Endodermal cell (in vitro differentiated cells): Measurements from ENCODE around the gene DPYSL3. TPM values are rescaled to one million over a fixed set of nuclear protein-coding genes. Genes with fewer than 3 reads are reported as not detected.

ENCODE experiments used
- DNase-seq: peaks from one replicate; pipeline ENCODE4 v3.0.0-alpha.2; 2017
- H3K27ac ChIP-seq: 2 replicates; pipeline ENCODE4 v1.5.1; 2013; ENCODE audit warnings: mild to moderate bottlenecking, low read depth, low read length, moderate library complexity
- H3K27me3 ChIP-seq: 2 replicates; pipeline ENCODE4 v1.6.1; 2013; ENCODE audit warnings: mild to moderate bottlenecking, low read length, moderate library complexity; ENCODE audit not compliant: insufficient read depth, control insufficient read depth, poor library complexity, severe bottlenecking
- H3K36me3 ChIP-seq: 2 replicates; pipeline ENCODE4 v1.7.0; 2013; ENCODE audit warnings: mild to moderate bottlenecking, low read length, moderate library complexity; ENCODE audit not compliant: control insufficient read depth, insufficient read depth
- H3K4me1 ChIP-seq: one replicate; pipeline ENCODE4 v1.7.0; 2013; ENCODE audit warnings: low read length; ENCODE audit not compliant: control insufficient read depth, insufficient read depth
- H3K4me3 ChIP-seq: 2 replicates; pipeline ENCODE4 v1.5.1; 2013; ENCODE audit warnings: mild to moderate bottlenecking, low read length, moderate library complexity
- H3K9ac ChIP-seq: 2 replicates; pipeline ENCODE4 v1.6.1; 2013; ENCODE audit warnings: mild to moderate bottlenecking, low read length, moderate library complexity; ENCODE audit not compliant: poor library complexity, severe bottlenecking; ENCODE audit errors: extremely low read depth
- H3K9me3 ChIP-seq: 2 replicates; pipeline ENCODE4 v1.6.1; 2013; ENCODE audit warnings: mild to moderate bottlenecking, low read length, moderate library complexity; ENCODE audit not compliant: control insufficient read depth
- H3K27ac Mint-ChIP-seq: 2 replicates; pipeline ENCODE4 v1.8.0; 2020; ENCODE audit warnings: mixed read lengths
- H3K27me3 Mint-ChIP-seq: 2 replicates; pipeline ENCODE4 v1.8.0; 2021; ENCODE audit warnings: mild to moderate bottlenecking, mixed read lengths; ENCODE audit not compliant: insufficient read depth
- H3K36me3 Mint-ChIP-seq: 2 replicates; pipeline ENCODE4 v1.8.0; 2020; ENCODE audit warnings: low read depth, mixed read lengths
- H3K4me1 Mint-ChIP-seq: 2 replicates; pipeline ENCODE4 v1.8.0; 2020; ENCODE audit warnings: mixed read lengths
- H3K4me3 Mint-ChIP-seq: 2 replicates; pipeline ENCODE4 v1.8.0; 2020; ENCODE audit warnings: mild to moderate bottlenecking, moderate library complexity, mixed read lengths
- H3K9me3 Mint-ChIP-seq: 2 replicates; pipeline ENCODE4 v1.8.0; 2020; ENCODE audit warnings: mild to moderate bottlenecking, mixed read lengths
- WGBS, 2 experiments: methylation state at CpG; one replicate each; pipeline versions ENCODE4 v1.1.5 to v1.1.7; 2013; ENCODE audit warnings: missing lambda C conversion rate in 2 of 2, mixed read lengths in 1 of 2; ENCODE audit not compliant: insufficient coverage in 1 of 2, insufficient read length in 1 of 2; 5-methylcytosine and 5-hydroxymethylcytosine counted together
- total RNA-seq, 2 donors: library from RNA; stranded (reverse); fragmentation: NEBNext Ultra II Directional in 1 of 2; extraction: Animal tissue kit (Norgen Biotek cat#: 25700) in 1 of 2; gene quantifications; 2 replicates in 1 of 2; 3 replicates in 1 of 2; pipeline ENCODE4 v1.2.1, GENCODE V29; 2021
- TF ChIP-seq, protein P1 (sequence below): fragments of 200-600 bp; sonication (generic); conservative IDR thresholded peaks from 2 replicates; pipeline ENCODE4 v1.5.0; 2021; ENCODE audit warnings: antibody characterized with exemption, mild to moderate bottlenecking

The DPYSL3 gene
- total RNA-seq, 2 donors from 2014 or later: 76.3 to 98.6 TPM

DNA sequence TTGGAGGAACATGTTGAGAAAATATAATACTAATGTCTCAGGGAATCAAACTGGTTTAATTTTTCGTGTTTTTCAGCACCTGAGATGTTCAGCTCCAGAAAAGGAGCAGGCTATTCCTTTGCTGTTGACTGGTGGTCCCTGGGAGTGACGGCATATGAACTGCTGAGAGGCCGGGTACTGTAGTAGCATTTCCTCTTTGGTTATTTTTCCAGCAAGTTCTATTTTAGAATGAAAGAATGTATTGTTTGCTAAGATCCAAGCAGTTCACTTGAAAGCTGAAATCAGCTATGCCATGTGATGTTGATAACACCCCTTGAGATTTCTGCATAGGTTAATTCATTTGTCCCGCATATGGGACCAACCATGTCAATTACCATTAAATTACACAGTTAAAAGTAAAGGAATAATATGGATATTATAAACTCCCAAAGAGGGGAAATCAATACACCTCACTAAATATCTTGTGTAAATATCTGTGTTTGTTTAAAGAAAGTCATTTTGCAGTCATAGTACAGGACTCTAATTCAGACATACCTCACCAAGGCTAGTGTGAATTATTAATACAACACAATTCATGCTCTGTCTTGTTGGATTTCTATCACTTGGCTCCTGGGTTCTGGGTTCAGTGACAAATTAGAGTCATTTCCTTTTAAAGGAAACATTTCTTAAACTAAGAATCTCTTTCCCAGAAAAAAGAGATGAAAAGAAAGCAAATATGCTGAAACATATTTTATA is 148.3 kb downstream of the DPYSL3 start:
- Mint-ChIP-seq H3K9me3 (no peaks in the 10 kb centered on the region), H3K4me1 (peaks cover 14% of the 10 kb centered on the region), H3K27me3 (no peaks in the 10 kb centered on the region), H3K27ac (no peak overlapping the region), H3K36me3 (peaks cover 3% of the 10 kb centered on the region), H3K4me3 (no peak overlapping the region)
- Histone ChIP-seq H3K27me3 (no peaks in the 10 kb centered on the region), H3K9me3 (peaks cover 6% of the 10 kb centered on the region), H3K9ac (no peak overlapping the region), H3K27ac (no peak overlapping the region), H3K36me3 (no peaks in the 10 kb centered on the region), H3K4me3 (no peak overlapping the region), H3K4me1 (no peaks in the 10 kb centered on the region)
- 91 to 95% methylated on average over 2 to 4 of the region's 4 CpGs for WGBS, 2 experiments
- TF ChIP-seq, protein P1, sequence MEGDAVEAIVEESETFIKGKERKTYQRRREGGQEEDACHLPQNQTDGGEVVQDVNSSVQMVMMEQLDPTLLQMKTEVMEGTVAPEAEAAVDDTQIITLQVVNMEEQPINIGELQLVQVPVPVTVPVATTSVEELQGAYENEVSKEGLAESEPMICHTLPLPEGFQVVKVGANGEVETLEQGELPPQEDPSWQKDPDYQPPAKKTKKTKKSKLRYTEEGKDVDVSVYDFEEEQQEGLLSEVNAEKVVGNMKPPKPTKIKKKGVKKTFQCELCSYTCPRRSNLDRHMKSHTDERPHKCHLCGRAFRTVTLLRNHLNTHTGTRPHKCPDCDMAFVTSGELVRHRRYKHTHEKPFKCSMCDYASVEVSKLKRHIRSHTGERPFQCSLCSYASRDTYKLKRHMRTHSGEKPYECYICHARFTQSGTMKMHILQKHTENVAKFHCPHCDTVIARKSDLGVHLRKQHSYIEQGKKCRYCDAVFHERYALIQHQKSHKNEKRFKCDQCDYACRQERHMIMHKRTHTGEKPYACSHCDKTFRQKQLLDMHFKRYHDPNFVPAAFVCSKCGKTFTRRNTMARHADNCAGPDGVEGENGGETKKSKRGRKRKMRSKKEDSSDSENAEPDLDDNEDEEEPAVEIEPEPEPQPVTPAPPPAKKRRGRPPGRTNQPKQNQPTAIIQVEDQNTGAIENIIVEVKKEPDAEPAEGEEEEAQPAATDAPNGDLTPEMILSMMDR: no peak
- no peak for DNase-seq

DNA sequence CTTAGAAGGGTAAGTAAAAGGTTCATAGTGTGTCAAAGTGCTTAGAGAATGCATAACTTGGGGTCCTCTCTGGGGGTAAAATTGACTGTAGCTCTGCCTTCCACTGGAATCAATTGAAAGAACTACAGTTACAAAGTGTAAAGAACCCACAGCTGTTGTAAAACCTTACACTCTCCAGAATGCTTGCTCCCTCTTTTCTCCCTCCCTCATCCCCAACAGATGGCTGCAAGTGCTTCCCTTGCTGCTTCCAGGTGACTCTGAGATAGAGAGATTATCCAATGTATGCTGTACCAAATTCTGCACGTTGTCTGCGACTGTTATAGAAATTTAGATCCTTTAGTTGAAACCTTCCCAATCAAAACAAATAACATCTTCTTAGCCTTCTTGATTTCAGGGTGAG is 149.1 kb downstream of the DPYSL3 start:
- no peak overlapping the region for H3K4me3 Mint-ChIP-seq
- no peaks in the 10 kb centered on the region for H3K9me3 Mint-ChIP-seq
- peaks cover 7% of the 10 kb centered on the region for H3K4me1 Mint-ChIP-seq
- TF ChIP-seq, protein P1: no peak
- H3K27ac ChIP-seq: no peak overlapping the region
- no peaks in the 10 kb centered on the region for H3K36me3 ChIP-seq
- H3K9ac ChIP-seq: no peak overlapping the region
- no peaks in the 10 kb centered on the region for H3K27me3 ChIP-seq
- no peak overlapping the region for H3K4me3 ChIP-seq
- no peaks in the 10 kb centered on the region for H3K4me1 ChIP-seq
- H3K9me3 ChIP-seq: peaks cover 6% of the 10 kb centered on the region
- no peak overlapping the region for H3K27ac Mint-ChIP-seq
- DNase-seq: no peak
- WGBS, 2 experiments: 94 to 95% methylated on average over 2 of the region's 2 CpGs
- H3K36me3 Mint-ChIP-seq: peaks cover 3% of the 10 kb centered on the region
- H3K27me3 Mint-ChIP-seq: no peaks in the 10 kb centered on the region

GRCh38 chr5:147359581-147359980 is 150.3 kb downstream of the DPYSL3 start:
- WGBS, 2 experiments: 84 to 100% methylated on average over 1 to 2 of the region's 2 CpGs

More at GRCh38 chr5:147359581-147359980, 150.3 kb downstream of the DPYSL3 start:
- H3K4me1 Mint-ChIP-seq: peaks cover 2% of the 10 kb centered on the region
- TF ChIP-seq, protein P1: no peak
- no peak for DNase-seq
- H3K27me3 Mint-ChIP-seq: no peaks in the 10 kb centered on the region
- Histone ChIP-seq H3K9me3 (peaks cover 4% of the 10 kb centered on the region), H3K27ac (no peak overlapping the region), H3K4me1 (no peaks in the 10 kb centered on the region), H3K36me3 (no peaks in the 10 kb centered on the region), H3K27me3 (no peaks in the 10 kb centered on the region), H3K4me3 (no peak overlapping the region), H3K9ac (no peak overlapping the region)
- no peak overlapping the region for H3K4me3 Mint-ChIP-seq
- H3K27ac Mint-ChIP-seq: no peak overlapping the region
- H3K36me3 Mint-ChIP-seq: peaks cover 3% of the 10 kb centered on the region
- no peaks in the 10 kb centered on the region for H3K9me3 Mint-ChIP-seq
